Activated T-helper 1 cell treated with anti-CD3 and anti-CD28 coated beads, Interleukin-12 subunit alpha, Interleukin-12 subunit beta, Interleukin-2, Interleukin-4 antibody, amounts not matched to agents 30 ng/mL and 10 ng/mL and 1 ng/mL, durations not matched to agents 14 hours and 24 hours and 36 hours (primary cell): Measurements from ENCODE around the gene DLL3. TPM values are rescaled to one million over a fixed set of nuclear protein-coding genes. Genes with fewer than 3 reads are reported as not detected.

Experiments
- DNase-seq: peaks from one replicate; pipeline ENCODE4 v3.0.0; 2021; ENCODE audit warnings: low spot score
- H3K27ac Mint-ChIP-seq: one replicate; pipeline ENCODE4 v1.8.0; 2021; ENCODE audit warnings: mild to moderate bottlenecking, mixed read lengths
- H3K27me3 Mint-ChIP-seq: one replicate; pipeline ENCODE4 v1.8.0; 2022; ENCODE audit warnings: mild to moderate bottlenecking, moderate library complexity, mixed read lengths; ENCODE audit not compliant: insufficient read depth
- H3K36me3 Mint-ChIP-seq: one replicate; pipeline ENCODE4 v1.8.0; 2021; ENCODE audit warnings: low read depth, mixed read lengths
- H3K4me1 Mint-ChIP-seq: one replicate; pipeline ENCODE4 v1.8.0; 2021; ENCODE audit warnings: low read depth, mixed read lengths
- H3K4me3 Mint-ChIP-seq: one replicate; pipeline ENCODE4 v1.8.0; 2021; ENCODE audit warnings: mild to moderate bottlenecking, moderate library complexity, mixed read lengths
- H3K9me3 Mint-ChIP-seq: one replicate; pipeline ENCODE4 v1.8.0; 2021; ENCODE audit warnings: mixed read lengths
- intact Hi-C: fragments of 100-400 bp; cut with micrococcal nuclease; formaldehyde crosslinking; loops from one replicate; pipeline ENCODE4 v1.15.1; 2024
- total RNA-seq: library from RNA; stranded (reverse); gene quantifications from 2 replicates; pipeline ENCODE4 v1.2.3, GENCODE V29; 2022

Gene DLL3
- total RNA-seq, 1 donor from 2014 or later, result 1.6 TPM

DNA sequence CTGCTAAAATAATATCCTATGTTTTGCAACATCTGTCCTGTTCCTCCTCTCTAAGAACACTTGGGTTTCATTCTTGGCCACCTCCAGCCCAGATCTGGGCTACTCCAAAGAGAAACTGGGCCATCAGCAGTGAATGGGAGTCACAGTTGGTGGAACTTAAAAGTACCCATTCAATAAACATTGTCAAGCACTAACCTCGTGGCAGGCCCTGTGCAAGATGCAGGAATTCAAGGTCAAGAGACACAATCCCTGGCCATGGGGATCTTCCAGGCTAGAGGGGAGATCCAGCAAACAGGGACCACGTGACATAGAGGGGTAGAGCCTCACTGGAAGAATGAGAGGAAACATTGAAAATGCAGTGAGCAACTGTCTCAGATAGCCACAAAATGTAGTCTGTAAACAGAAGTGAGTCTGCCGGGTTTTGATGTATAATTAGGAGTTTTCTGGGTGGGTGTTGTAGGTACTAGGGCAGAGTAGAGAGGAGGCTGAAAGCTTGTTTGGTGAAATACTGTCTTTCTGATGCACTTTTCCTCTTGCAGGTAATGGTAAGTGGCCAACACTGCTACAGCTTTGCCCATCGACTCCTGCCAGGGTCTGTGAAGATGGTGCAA lies 56.1 kb downstream of the DLL3 start:
- Mint-ChIP-seq H3K36me3 (no peaks in the 10 kb centered on the region), H3K4me3 (no peak overlapping the region), H3K9me3 (no peaks in the 10 kb centered on the region), H3K27me3 (no peaks in the 10 kb centered on the region), H3K4me1 (peaks cover 37% of the 10 kb centered on the region), H3K27ac (no peak overlapping the region)
- intact Hi-C loops, result loop anchor here (5.0 kb wide), 1 partner anchor 287 kb away; no protein-coding TSS in a partner anchor
- DNase-seq, result no peak

DNA sequence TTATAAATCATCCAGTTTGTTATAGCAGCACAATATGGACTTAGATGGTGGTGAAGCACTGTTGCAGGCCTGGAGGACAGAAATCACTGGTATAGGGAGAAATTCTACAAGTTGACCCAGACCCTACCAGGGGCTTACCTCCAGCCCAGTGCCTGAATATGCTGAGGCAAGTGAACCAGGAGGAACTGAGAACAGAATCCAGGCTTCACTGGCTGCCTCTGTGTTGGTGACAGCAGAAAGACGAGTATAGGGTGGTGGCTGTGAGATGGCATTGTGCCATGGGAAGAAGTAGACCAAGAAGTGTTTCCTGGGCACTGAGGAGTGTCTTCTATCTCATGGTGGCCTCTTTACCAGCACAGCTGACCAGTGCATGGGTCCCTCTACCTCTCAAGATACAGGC lies 57.1 kb downstream of the DLL3 start:
- Mint-ChIP-seq H3K9me3 (no peaks in the 10 kb centered on the region), H3K4me1 (peaks cover 37% of the 10 kb centered on the region), H3K27ac (no peak overlapping the region), H3K4me3 (no peak overlapping the region), H3K36me3 (no peaks in the 10 kb centered on the region), H3K27me3 (no peaks in the 10 kb centered on the region)
- intact Hi-C loops, result no loop called here
- no peak for DNase-seq

Other genes starting within 250 kb of the DLL3 start
- gene IFNL2, start 230.6 kb upstream of the DLL3 start, total RNA-seq, result not detected in 2 replicates
- 0.23 TPM in 1 of 2 replicates, not detected in the other for gene IFNL1, start 202.5 kb upstream of the DLL3 start, total RNA-seq
- gene LRFN1, start 178.1 kb upstream of the DLL3 start, total RNA-seq, result 5.7 and 6.0 TPM in 2 replicates
- gene GMFG, start 162.9 kb upstream of the DLL3 start, total RNA-seq, result 355 and 359 TPM in 2 replicates
- gene SAMD4B, start 156.5 kb upstream of the DLL3 start, total RNA-seq, result 71.3 and 71.8 TPM in 2 replicates
- 54.8 and 57.3 TPM in 2 replicates for gene PAF1, start 107.8 kb upstream of the DLL3 start, total RNA-seq
- gene MED29, start 107.6 kb upstream of the DLL3 start, total RNA-seq, result 37.5 and 45.8 TPM in 2 replicates
- gene ZFP36, start 92.1 kb upstream of the DLL3 start, total RNA-seq, result 31.2 and 32.0 TPM in 2 replicates
- 43.9 and 47.3 TPM in 2 replicates for gene PLEKHG2, start 86.3 kb upstream of the DLL3 start, total RNA-seq
- gene RPS16, start 63.0 kb upstream of the DLL3 start, total RNA-seq, result 2,440 and 2,532 TPM in 2 replicates
- gene SUPT5H, start 53.4 kb upstream of the DLL3 start, total RNA-seq, result 200 and 203 TPM in 2 replicates
- gene TIMM50, start 18.1 kb upstream of the DLL3 start, total RNA-seq, result 121 and 127 TPM in 2 replicates
- not detected in 2 replicates for gene SELENOV, start 16.2 kb downstream of the DLL3 start, total RNA-seq
- gene EID2B, start 33.9 kb downstream of the DLL3 start, total RNA-seq, result 3.2 and 3.7 TPM in 2 replicates
- 17.0 and 17.6 TPM in 2 replicates for gene EID2, start 41.2 kb downstream of the DLL3 start, total RNA-seq
- not detected in 2 replicates for gene LGALS13, start 103.6 kb downstream of the DLL3 start, total RNA-seq
- gene LGALS16, start 157.0 kb downstream of the DLL3 start, total RNA-seq, result not detected in 2 replicates
- gene LGALS14, start 205.5 kb downstream of the DLL3 start, total RNA-seq, result 0.56 TPM in 1 of 2 replicates, not detected in the other
- gene CLC, start 239.1 kb downstream of the DLL3 start, total RNA-seq, result 2.3 and 2.6 TPM in 2 replicates